ENCODE results near the gene RASSF8.

Gene RASSF8

DNA sequence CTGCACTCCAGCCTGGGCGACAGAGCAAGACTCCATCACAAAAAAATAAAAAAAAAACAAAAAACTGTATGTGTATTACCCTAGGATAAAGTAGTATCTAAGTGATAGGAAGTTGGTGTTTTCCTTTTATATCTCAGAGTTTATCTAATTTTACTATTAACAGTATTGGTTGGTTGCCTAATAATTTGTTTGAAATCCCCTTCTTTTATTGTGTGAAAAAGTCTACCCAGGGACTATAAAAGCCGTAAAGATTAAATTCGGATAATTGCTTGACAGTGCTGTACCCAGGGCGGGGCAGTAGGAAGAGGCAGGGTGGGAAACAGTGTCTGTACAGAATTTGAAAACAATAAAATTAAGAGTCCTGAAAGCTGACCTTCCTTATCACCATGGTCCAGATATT, 78.4 kb downstream of the RASSF8 start:
- no peaks in the 10 kb centered on the region for H3K79me2 ChIP-seq (ENCODE audit: low read length)
- H2AFZ ChIP-seq (ENCODE audit: low read depth, low read length), result no peak overlapping the region
- no peak overlapping the region for H3K27ac ChIP-seq (ENCODE audit: low read length)
- no peaks in the 10 kb centered on the region for H3K9me3 ChIP-seq (ENCODE audit: insufficient read depth, low read length)
- no peaks in the 10 kb centered on the region for H4K20me1 ChIP-seq (ENCODE audit: insufficient read depth, low read length)
- H3K4me2 ChIP-seq (ENCODE audit: low read length), result no peak overlapping the region
- no peaks in the 10 kb centered on the region for H3K36me3 ChIP-seq (replicated peaks; ENCODE audit: low read depth, low read length)
- TF ChIP-seq, protein P1, sequence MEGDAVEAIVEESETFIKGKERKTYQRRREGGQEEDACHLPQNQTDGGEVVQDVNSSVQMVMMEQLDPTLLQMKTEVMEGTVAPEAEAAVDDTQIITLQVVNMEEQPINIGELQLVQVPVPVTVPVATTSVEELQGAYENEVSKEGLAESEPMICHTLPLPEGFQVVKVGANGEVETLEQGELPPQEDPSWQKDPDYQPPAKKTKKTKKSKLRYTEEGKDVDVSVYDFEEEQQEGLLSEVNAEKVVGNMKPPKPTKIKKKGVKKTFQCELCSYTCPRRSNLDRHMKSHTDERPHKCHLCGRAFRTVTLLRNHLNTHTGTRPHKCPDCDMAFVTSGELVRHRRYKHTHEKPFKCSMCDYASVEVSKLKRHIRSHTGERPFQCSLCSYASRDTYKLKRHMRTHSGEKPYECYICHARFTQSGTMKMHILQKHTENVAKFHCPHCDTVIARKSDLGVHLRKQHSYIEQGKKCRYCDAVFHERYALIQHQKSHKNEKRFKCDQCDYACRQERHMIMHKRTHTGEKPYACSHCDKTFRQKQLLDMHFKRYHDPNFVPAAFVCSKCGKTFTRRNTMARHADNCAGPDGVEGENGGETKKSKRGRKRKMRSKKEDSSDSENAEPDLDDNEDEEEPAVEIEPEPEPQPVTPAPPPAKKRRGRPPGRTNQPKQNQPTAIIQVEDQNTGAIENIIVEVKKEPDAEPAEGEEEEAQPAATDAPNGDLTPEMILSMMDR (IDR thresholded peaks at IDR 0.05; ENCODE audit: low read depth, low read length), result no peak
- no peak for TF ChIP-seq EZH2phosphoT487 (IDR thresholded peaks at IDR 0.05; ENCODE audit: low read depth)
- H3K27me3 ChIP-seq (ENCODE audit: low read depth, low read length), result no peaks in the 10 kb centered on the region
- no peak overlapping the region for H3K4me3 ChIP-seq (ENCODE audit: low read length)
- peaks cover 25% of the 10 kb centered on the region for H3K4me1 ChIP-seq (ENCODE audit: low read length)
- H3K9ac ChIP-seq (ENCODE audit: low read length), result no peak overlapping the region

DNA sequence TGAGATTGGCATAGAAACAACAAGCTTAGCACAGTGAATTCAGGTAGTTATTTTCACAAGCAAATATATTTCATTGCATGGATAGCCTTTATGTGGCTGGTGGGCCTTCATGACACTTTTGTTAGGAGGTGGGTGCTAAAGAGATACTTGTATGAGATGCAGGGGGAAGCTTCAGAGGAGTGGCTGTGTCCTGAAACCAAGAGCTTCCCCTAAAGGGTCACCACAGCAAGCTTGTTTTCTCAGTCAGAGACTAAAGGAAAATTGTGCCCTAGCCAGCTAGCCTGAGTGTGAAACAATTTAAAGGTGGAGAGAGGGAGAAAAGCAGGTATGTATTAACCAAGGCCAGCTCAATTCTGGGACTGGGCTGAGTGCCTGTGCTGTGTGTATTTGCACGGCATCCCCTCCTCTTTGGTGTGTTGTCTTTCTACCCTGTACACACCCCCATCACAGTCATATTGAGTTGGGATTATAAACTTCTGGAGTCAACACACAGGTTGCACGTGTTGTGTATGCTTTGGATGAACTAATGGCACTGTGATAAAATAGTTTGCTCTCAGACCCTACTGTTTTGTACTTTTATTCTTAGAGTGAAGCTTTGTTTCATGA, 79.2 kb downstream of the RASSF8 start:
- no peak overlapping the region for H3K4me3 ChIP-seq (ENCODE audit: low read length)
- no peak overlapping the region for H3K27ac ChIP-seq (ENCODE audit: low read length)
- TF ChIP-seq, protein P1 (IDR thresholded peaks at IDR 0.05; ENCODE audit: low read depth, low read length), result no peak
- no peak for TF ChIP-seq EZH2phosphoT487 (IDR thresholded peaks at IDR 0.05; ENCODE audit: low read depth)
- no peak overlapping the region for H3K9ac ChIP-seq (ENCODE audit: low read length)
- peak overlapping the region; percentile 41 for H3K4me2 ChIP-seq (ENCODE audit: low read length)
- no peaks in the 10 kb centered on the region for H4K20me1 ChIP-seq (ENCODE audit: insufficient read depth, low read length)
- no peaks in the 10 kb centered on the region for H3K9me3 ChIP-seq (ENCODE audit: insufficient read depth, low read length)
- peak overlapping the region; percentile 25; the same call in 1 of the 2 replicates for H2AFZ ChIP-seq (ENCODE audit: low read depth, low read length)
- H3K4me1 ChIP-seq (ENCODE audit: low read length), result peaks cover 25% of the 10 kb centered on the region
- H3K27me3 ChIP-seq (ENCODE audit: low read depth, low read length), result no peaks in the 10 kb centered on the region
- H3K79me2 ChIP-seq (ENCODE audit: low read length), result no peaks in the 10 kb centered on the region
- H3K36me3 ChIP-seq (replicated peaks; ENCODE audit: low read depth, low read length), result no peaks in the 10 kb centered on the region

DNA sequence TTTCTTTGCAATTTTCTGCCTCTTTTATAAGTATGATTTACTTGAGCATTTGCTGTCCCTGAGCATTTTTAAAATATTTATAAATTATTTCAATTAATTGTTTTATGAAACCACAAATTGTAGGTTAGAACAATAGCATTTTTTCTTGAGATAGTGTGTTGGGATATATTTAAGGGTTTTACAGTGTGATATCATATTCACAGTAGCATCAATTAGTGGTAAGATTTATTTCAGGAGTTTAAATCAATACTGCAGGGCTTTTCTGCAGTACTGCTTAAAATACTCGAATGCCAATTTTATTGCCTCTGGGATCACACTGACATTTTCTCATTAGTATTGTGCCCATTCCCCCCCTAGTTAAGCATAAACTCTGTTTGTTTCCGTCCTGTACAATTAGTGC, 84.2 kb downstream of the RASSF8 start:
- peaks cover 64% of the 10 kb centered on the region for H3K4me1 ChIP-seq (ENCODE audit: low read length)
- H3K4me3 ChIP-seq (ENCODE audit: low read length), result no peak overlapping the region
- no peaks in the 10 kb centered on the region for H3K36me3 ChIP-seq (replicated peaks; ENCODE audit: low read depth, low read length)
- H3K4me2 ChIP-seq (ENCODE audit: low read length), result no peak overlapping the region
- no peak overlapping the region for H2AFZ ChIP-seq (ENCODE audit: low read depth, low read length)
- H4K20me1 ChIP-seq (ENCODE audit: insufficient read depth, low read length), result no peaks in the 10 kb centered on the region
- H3K9ac ChIP-seq (ENCODE audit: low read length), result no peak overlapping the region
- no peaks in the 10 kb centered on the region for H3K79me2 ChIP-seq (ENCODE audit: low read length)
- H3K9me3 ChIP-seq (ENCODE audit: insufficient read depth, low read length), result no peaks in the 10 kb centered on the region
- TF ChIP-seq EZH2phosphoT487 (IDR thresholded peaks at IDR 0.05; ENCODE audit: low read depth), result no peak
- TF ChIP-seq, protein P1 (IDR thresholded peaks at IDR 0.05; ENCODE audit: low read depth, low read length), result no peak
- no peak overlapping the region for H3K27ac ChIP-seq (ENCODE audit: low read length)
- no peaks in the 10 kb centered on the region for H3K27me3 ChIP-seq (ENCODE audit: low read depth, low read length)

DNA sequence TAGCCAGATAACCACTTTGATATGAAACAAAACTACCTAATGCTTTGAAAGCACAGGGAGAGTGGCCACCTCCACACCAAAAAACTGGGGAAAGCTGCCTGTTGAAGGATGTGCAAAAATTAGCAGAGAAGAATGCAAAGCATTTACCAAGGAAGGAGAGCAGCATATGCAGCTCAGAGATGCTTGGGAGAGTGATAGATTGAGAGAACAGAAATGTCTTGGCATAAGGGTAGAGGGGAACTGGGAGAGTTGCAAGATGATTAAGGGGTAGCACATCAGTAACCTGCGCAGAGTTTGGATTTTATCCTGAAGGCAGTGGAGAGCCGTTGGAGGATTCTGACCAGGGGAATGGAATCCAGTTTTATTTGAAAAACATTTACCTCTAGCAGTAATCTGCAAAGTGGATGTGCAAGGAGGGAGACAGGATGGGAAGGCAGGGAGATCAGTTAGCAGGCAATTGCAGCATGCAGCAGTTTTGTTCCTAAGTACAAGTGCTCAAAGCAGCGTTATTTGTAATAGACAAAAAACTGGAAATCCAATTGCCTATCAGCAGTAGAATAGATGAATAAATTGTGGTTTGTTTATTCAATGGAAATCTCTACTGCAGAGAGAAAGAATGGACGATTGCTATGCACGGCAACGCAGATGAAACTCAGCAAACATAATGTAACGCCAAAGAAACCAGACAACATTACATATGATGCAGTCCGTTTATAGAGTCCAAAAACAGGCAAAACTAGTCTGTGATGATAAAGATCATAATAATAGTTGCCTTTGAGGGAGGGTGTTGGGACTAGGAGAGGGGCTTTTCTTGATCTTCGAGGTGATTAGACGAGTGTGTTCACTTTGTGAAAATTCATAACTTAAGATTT, 84.9 kb downstream of the RASSF8 start:
- Histone ChIP-seq H3K27ac (ENCODE audit: low read length) (no peak overlapping the region), H3K4me3 (ENCODE audit: low read length) (no peak overlapping the region), H3K4me2 (ENCODE audit: low read length) (no peak overlapping the region), H4K20me1 (ENCODE audit: insufficient read depth, low read length) (no peaks in the 10 kb centered on the region), H3K36me3 (replicated peaks; ENCODE audit: low read depth, low read length) (no peaks in the 10 kb centered on the region), H3K4me1 (ENCODE audit: low read length) (peaks cover 62% of the 10 kb centered on the region), H3K27me3 (ENCODE audit: low read depth, low read length) (no peaks in the 10 kb centered on the region), H3K79me2 (ENCODE audit: low read length) (no peaks in the 10 kb centered on the region), H2AFZ (ENCODE audit: low read depth, low read length) (no peak overlapping the region), H3K9ac (ENCODE audit: low read length) (no peak overlapping the region), H3K9me3 (ENCODE audit: insufficient read depth, low read length) (no peaks in the 10 kb centered on the region)
- TF ChIP-seq, protein P1 (IDR thresholded peaks at IDR 0.05; ENCODE audit: low read depth, low read length), result no peak
- no peak for TF ChIP-seq EZH2phosphoT487 (IDR thresholded peaks at IDR 0.05; ENCODE audit: low read depth)
